ENCODE measurements around the gene CHRDL2.

CHRDL2 gene

GRCh38 chr11:74709175-74709574 is 22.1 kb downstream of the CHRDL2 start:
- H2BK5ac ChIP-seq (ENCODE audit: low read depth, low read length, poor library complexity): no peak overlapping the region
- no peaks in the 10 kb centered on the region for H3K27me3 ChIP-seq (ENCODE audit: insufficient read depth, low read length)

GRCh38 chr11:74707602-74708510 is 23.4 kb downstream of the CHRDL2 start:
- H2BK12ac ChIP-seq (ENCODE audit: low read length): no peak overlapping the region
- H2BK5ac ChIP-seq (ENCODE audit: low read depth, low read length, poor library complexity): no peak overlapping the region
- peaks cover 2% of the 10 kb centered on the region for H3K9me3 ChIP-seq (ENCODE audit: insufficient read depth, low read depth, low read length)
- WGBS (ENCODE audit: extremely low coverage, insufficient coverage, insufficient read length): no CpG with 5 or more reads among the region's 10 CpGs
- H3K23ac ChIP-seq (ENCODE audit: low read length): no peak overlapping the region
- no peak overlapping the region for H3K4me3 ChIP-seq (ENCODE audit: low read depth, low read length)
- H2AFZ ChIP-seq (ENCODE audit: insufficient read depth, low read length, poor library complexity): no peak overlapping the region
- no peak overlapping the region for H3K9ac ChIP-seq (ENCODE audit: low read length)
- H3K18ac ChIP-seq (ENCODE audit: low read length): no peak overlapping the region
- no peaks in the 10 kb centered on the region for H3K79me1 ChIP-seq (ENCODE audit: low read length)
- no peaks in the 10 kb centered on the region for H3K36me3 ChIP-seq (ENCODE audit: control insufficient read depth in 1 of 2, insufficient read depth in 2 of 2, low read length in 2 of 2)
- no peak overlapping the region for H2BK120ac ChIP-seq (ENCODE audit: insufficient read depth, low read length, poor library complexity)
- DNase-seq: no peak
- no peak overlapping the region for H3K27ac ChIP-seq (ENCODE audit: low read depth, low read length)
- H4K12ac ChIP-seq (ENCODE audit: low read depth, low read length): no peak overlapping the region
- H3K27me3 ChIP-seq (ENCODE audit: insufficient read depth, low read length): no peaks in the 10 kb centered on the region
- no peak overlapping the region for H2AK5ac ChIP-seq (ENCODE audit: low read length)
- H3K4me2 ChIP-seq (ENCODE audit: low read length): no peak overlapping the region
- no peak overlapping the region for H3K14ac ChIP-seq (ENCODE audit: low read length)
- no peak overlapping the region for H4K8ac ChIP-seq (ENCODE audit: low read depth, low read length)
- H3K4me1 ChIP-seq (ENCODE audit: control insufficient read depth in 1 of 2, insufficient read depth in 2 of 2, low read length in 2 of 2): peaks cover 7 to 12% of the 10 kb centered on the region in 2 experiments
- H4K91ac ChIP-seq (ENCODE audit: low read depth, low read length): no peak overlapping the region
- no peaks in the 10 kb centered on the region for H3K79me2 ChIP-seq (ENCODE audit: control insufficient read depth, insufficient read depth, low read length, poor library complexity)
- H3K4ac ChIP-seq (ENCODE audit: low read depth, low read length): no peak overlapping the region

More at GRCh38 chr11:74709175-74709574, 22.1 kb downstream of the CHRDL2 start:
- Histone ChIP-seq H2BK12ac (ENCODE audit: low read length) (no peak overlapping the region), H4K12ac (ENCODE audit: low read depth, low read length) (no peak overlapping the region), H3K9me3 (ENCODE audit: insufficient read depth, low read depth, low read length) (peaks cover 2% of the 10 kb centered on the region), H3K4me1 (ENCODE audit: control insufficient read depth in 1 of 2, insufficient read depth in 2 of 2, low read length in 2 of 2) (peaks cover 7 to 12% of the 10 kb centered on the region in 2 experiments), H3K79me2 (ENCODE audit: control insufficient read depth, insufficient read depth, low read length, poor library complexity) (no peaks in the 10 kb centered on the region), H2AK5ac (ENCODE audit: low read length) (no peak overlapping the region), H4K8ac (ENCODE audit: low read depth, low read length) (no peak overlapping the region), H3K23ac (ENCODE audit: low read length) (no peak overlapping the region), H3K18ac (ENCODE audit: low read length) (no peak overlapping the region), H3K4me2 (ENCODE audit: low read length) (no peak overlapping the region), H4K91ac (ENCODE audit: low read depth, low read length) (no peak overlapping the region), H2BK120ac (ENCODE audit: insufficient read depth, low read length, poor library complexity) (no peak overlapping the region), H3K4ac (ENCODE audit: low read depth, low read length) (no peak overlapping the region), H3K4me3 (ENCODE audit: low read depth, low read length) (no peak overlapping the region), H3K79me1 (ENCODE audit: low read length) (no peaks in the 10 kb centered on the region), H2AFZ (ENCODE audit: insufficient read depth, low read length, poor library complexity) (no peak overlapping the region), H3K36me3 (ENCODE audit: control insufficient read depth in 1 of 2, insufficient read depth in 2 of 2, low read length in 2 of 2) (no peaks in the 10 kb centered on the region), H3K27ac (ENCODE audit: low read depth, low read length) (no peak overlapping the region), H3K9ac (ENCODE audit: low read length) (no peak overlapping the region), H3K14ac (ENCODE audit: low read length) (no peak overlapping the region)
- WGBS (ENCODE audit: extremely low coverage, insufficient coverage, insufficient read length): no CpG with 5 or more reads among the region's 3 CpGs
- DNase-seq: no peak

DNA sequence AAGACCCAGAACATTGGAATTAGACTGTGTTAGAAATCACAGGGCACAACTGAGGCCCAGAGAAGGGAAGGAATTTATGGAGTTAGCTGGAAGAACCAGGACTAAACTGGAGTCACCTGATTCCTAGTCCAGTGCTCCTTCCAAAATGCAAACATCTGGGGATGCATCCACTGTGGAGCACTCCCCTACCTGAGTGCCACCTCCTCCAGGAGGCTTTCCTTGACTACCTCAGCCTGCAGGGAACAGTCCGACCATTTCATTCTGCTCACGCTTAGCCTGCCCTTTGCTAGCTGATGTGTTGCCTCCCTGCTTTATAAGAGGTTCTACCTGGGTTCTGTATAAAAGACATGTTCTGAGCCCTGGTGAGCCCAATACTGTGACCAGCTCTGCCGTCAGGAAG is 24.0 kb downstream of the CHRDL2 start:
- Histone ChIP-seq H4K91ac (ENCODE audit: low read depth, low read length) (no peak overlapping the region), H3K9ac (ENCODE audit: low read length) (no peak overlapping the region), H4K12ac (ENCODE audit: low read depth, low read length) (no peak overlapping the region), H3K4me2 (ENCODE audit: low read length) (no peak overlapping the region), H3K79me1 (ENCODE audit: low read length) (no peaks in the 10 kb centered on the region), H3K23ac (ENCODE audit: low read length) (no peak overlapping the region), H2BK12ac (ENCODE audit: low read length) (no peak overlapping the region), H3K9me3 (ENCODE audit: insufficient read depth, low read depth, low read length) (peaks cover 2% of the 10 kb centered on the region), H3K27me3 (ENCODE audit: insufficient read depth, low read length) (no peaks in the 10 kb centered on the region), H3K36me3 (ENCODE audit: control insufficient read depth in 1 of 2, insufficient read depth in 2 of 2, low read length in 2 of 2) (no peaks in the 10 kb centered on the region), H3K4me1 (ENCODE audit: control insufficient read depth in 1 of 2, insufficient read depth in 2 of 2, low read length in 2 of 2) (peaks cover 7 to 12% of the 10 kb centered on the region in 2 experiments), H4K8ac (ENCODE audit: low read depth, low read length) (no peak overlapping the region), H3K79me2 (ENCODE audit: control insufficient read depth, insufficient read depth, low read length, poor library complexity) (no peaks in the 10 kb centered on the region), H2AK5ac (ENCODE audit: low read length) (no peak overlapping the region), H2BK120ac (ENCODE audit: insufficient read depth, low read length, poor library complexity) (no peak overlapping the region), H3K4ac (ENCODE audit: low read depth, low read length) (no peak overlapping the region), H2BK5ac (ENCODE audit: low read depth, low read length, poor library complexity) (no peak overlapping the region), H3K14ac (ENCODE audit: low read length) (no peak overlapping the region), H3K18ac (ENCODE audit: low read length) (no peak overlapping the region), H3K4me3 (ENCODE audit: low read depth, low read length) (no peak overlapping the region), H2AFZ (ENCODE audit: insufficient read depth, low read length, poor library complexity) (no peak overlapping the region), H3K27ac (ENCODE audit: low read depth, low read length) (no peak overlapping the region)
- no CpG with 5 or more reads among the region's 3 CpGs for WGBS (ENCODE audit: extremely low coverage, insufficient coverage, insufficient read length)
- DNase-seq: no peak

GRCh38 chr11:74703211-74703610 is 28.0 kb downstream of the CHRDL2 start:
- no peak overlapping the region for H4K8ac ChIP-seq (ENCODE audit: low read depth, low read length)
- H3K79me2 ChIP-seq (ENCODE audit: control insufficient read depth, insufficient read depth, low read length, poor library complexity): no peaks in the 10 kb centered on the region
- H4K12ac ChIP-seq (ENCODE audit: low read depth, low read length): no peak overlapping the region
- no peaks in the 10 kb centered on the region for H3K36me3 ChIP-seq (ENCODE audit: control insufficient read depth in 1 of 2, insufficient read depth in 2 of 2, low read length in 2 of 2)
- H2BK12ac ChIP-seq (ENCODE audit: low read length): no peak overlapping the region
- no peak overlapping the region for H3K14ac ChIP-seq (ENCODE audit: low read length)
- H3K18ac ChIP-seq (ENCODE audit: low read length): no peak overlapping the region
- H3K4me1 ChIP-seq (ENCODE audit: control insufficient read depth in 1 of 2, insufficient read depth in 2 of 2, low read length in 2 of 2): no peaks in the 10 kb centered on the region
- H4K91ac ChIP-seq (ENCODE audit: low read depth, low read length): no peak overlapping the region
- no peak overlapping the region for H3K4me2 ChIP-seq (ENCODE audit: low read length)
- no peak overlapping the region for H3K4me3 ChIP-seq (ENCODE audit: low read depth, low read length)
- no peak overlapping the region for H2AFZ ChIP-seq (ENCODE audit: insufficient read depth, low read length, poor library complexity)
- WGBS (ENCODE audit: extremely low coverage, insufficient coverage, insufficient read length): no CpG with 5 or more reads among the region's 13 CpGs
- H3K9me3 ChIP-seq (ENCODE audit: insufficient read depth, low read depth, low read length): no peaks in the 10 kb centered on the region
- no peak overlapping the region for H2AK5ac ChIP-seq (ENCODE audit: low read length)
- H3K27ac ChIP-seq (ENCODE audit: low read depth, low read length): no peak overlapping the region
- no peak overlapping the region for H3K4ac ChIP-seq (ENCODE audit: low read depth, low read length)
- no peak overlapping the region for H3K9ac ChIP-seq (ENCODE audit: low read length)
- no peaks in the 10 kb centered on the region for H3K27me3 ChIP-seq (ENCODE audit: insufficient read depth, low read length)
- H3K79me1 ChIP-seq (ENCODE audit: low read length): no peaks in the 10 kb centered on the region
- DNase-seq: no peak
- no peak overlapping the region for H3K23ac ChIP-seq (ENCODE audit: low read length)
- no peak overlapping the region for H2BK5ac ChIP-seq (ENCODE audit: low read depth, low read length, poor library complexity)
- H2BK120ac ChIP-seq (ENCODE audit: insufficient read depth, low read length, poor library complexity): no peak overlapping the region
